ENCODE data around the gene IFT27. TPM values are rescaled to one million over a fixed set of nuclear protein-coding genes. Genes with fewer than 3 reads are reported as not detected.

IFT27 gene
- total and polyA plus RNA-seq, 4 donors = 18.9 to 51.1 (median 26.4) TPM

DNA sequence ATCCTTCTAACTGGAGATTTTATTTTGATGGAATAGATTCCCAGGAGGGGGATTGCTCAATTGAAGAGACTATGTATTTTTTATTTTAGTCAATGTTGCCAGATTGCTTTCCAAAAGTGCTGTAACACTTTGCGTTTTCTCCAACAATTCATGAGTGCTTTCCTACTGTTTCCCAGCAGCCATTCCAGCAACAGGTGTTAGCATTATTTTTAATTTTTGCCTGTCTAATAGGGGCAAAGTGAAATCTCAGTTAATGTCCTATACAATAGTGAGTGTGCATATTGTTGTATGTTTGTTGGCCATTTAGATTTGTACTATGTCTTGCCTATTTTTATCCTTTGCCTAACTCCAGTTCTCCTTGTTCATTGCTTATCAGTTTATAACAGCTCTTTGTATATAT, 60.3 kb downstream of the IFT27 start:
- ATAC-seq (ENCODE audit: insufficient read depth, low FRiP score) = no peak

DNA sequence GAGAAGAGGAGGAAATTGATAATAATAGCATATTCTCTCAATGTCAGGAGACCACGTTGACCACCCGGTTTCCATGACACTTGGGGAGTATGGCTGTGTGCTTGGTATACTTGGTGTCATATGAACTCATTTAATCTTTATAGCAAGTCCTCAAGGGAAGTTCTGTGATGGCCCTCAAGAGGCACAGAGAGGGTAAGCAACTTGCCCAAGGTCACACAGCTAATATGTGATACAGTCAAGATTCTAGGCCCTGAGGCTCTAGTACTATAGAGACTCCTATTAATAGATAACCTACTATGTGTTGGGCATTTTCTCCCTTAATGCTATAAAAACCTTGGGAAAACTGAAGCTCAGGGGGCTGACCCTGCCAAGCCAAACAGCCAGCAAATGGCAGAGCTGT, 61.8 kb downstream of the IFT27 start:
- H3K27me3 ChIP-seq (ENCODE audit: control insufficient read depth in 3 of 3, insufficient read depth in 3 of 3, low read length in 2 of 3) = peaks cover 0 to 9% (median 0%) of the 10 kb centered on the region in 3 donors
- ATAC-seq (ENCODE audit: insufficient read depth, low FRiP score) (no peak), DNase-seq (no peak)
- H3K36me3 ChIP-seq (ENCODE audit: control insufficient read depth in 4 of 4, insufficient read depth in 4 of 4, low read length in 4 of 4) = no peaks in the 10 kb centered on the region
- TF ChIP-seq CTCF (IDR thresholded peaks at IDR 0.05; ENCODE audit: control extremely low read depth, extremely low read depth) = no peak
- no peak overlapping the region for H3K9ac ChIP-seq (ENCODE audit: insufficient read depth in 1 of 2, low read length in 2 of 2)
- no peaks in the 10 kb centered on the region for H3K4me1 ChIP-seq (ENCODE audit: control insufficient read depth in 5 of 5, insufficient read depth in 5 of 5, low read length in 5 of 5)
- no peak overlapping the region for H3K27ac ChIP-seq (ENCODE audit: low read depth in 1 of 2, low read length in 1 of 2)
- peaks cover 0 to 4% (median 0%) of the 10 kb centered on the region in 4 donors for H3K9me3 ChIP-seq (ENCODE audit: control insufficient read depth in 4 of 4, insufficient read depth in 3 of 4, low read length in 3 of 4)
- WGBS, 2 donors = 62 to 65% methylated on average over 2 of the region's 2 CpGs
- no peak overlapping the region for H3K4me3 ChIP-seq

More for the DNA sequence above, 60.3 kb downstream of the IFT27 start:
- no peak overlapping the region for H3K9ac ChIP-seq (ENCODE audit: insufficient read depth in 1 of 2, low read length in 2 of 2)
- no peaks in the 10 kb centered on the region for H3K4me1 ChIP-seq (ENCODE audit: control insufficient read depth in 5 of 5, insufficient read depth in 5 of 5, low read length in 5 of 5)
- 94 to 100% methylated on average over 1 of the region's 1 CpG for WGBS, 2 donors
- no peak overlapping the region for H3K4me3 ChIP-seq
- peaks cover 0 to 8% (median 0%) of the 10 kb centered on the region in 3 donors for H3K27me3 ChIP-seq (ENCODE audit: control insufficient read depth in 3 of 3, insufficient read depth in 3 of 3, low read length in 2 of 3)
- TF ChIP-seq CTCF (IDR thresholded peaks at IDR 0.05; ENCODE audit: control extremely low read depth, extremely low read depth) = no peak
- H3K36me3 ChIP-seq (ENCODE audit: control insufficient read depth in 4 of 4, insufficient read depth in 4 of 4, low read length in 4 of 4) = no peaks in the 10 kb centered on the region
- H3K9me3 ChIP-seq (ENCODE audit: control insufficient read depth in 4 of 4, insufficient read depth in 3 of 4, low read length in 3 of 4) = peaks cover 0 to 4% (median 0%) of the 10 kb centered on the region in 4 donors
- no peak overlapping the region for H3K27ac ChIP-seq (ENCODE audit: low read depth in 1 of 2, low read length in 1 of 2)
- DNase-seq = no peak

GRCh38 chr22:36713436-36713835, 62.5 kb downstream of the IFT27 start:
- H3K9ac ChIP-seq (ENCODE audit: insufficient read depth in 1 of 2, low read length in 2 of 2) = no peak overlapping the region
- no peaks in the 10 kb centered on the region for H3K36me3 ChIP-seq (ENCODE audit: control insufficient read depth in 4 of 4, insufficient read depth in 4 of 4, low read length in 4 of 4)
- DNase-seq (no peak), ATAC-seq (ENCODE audit: insufficient read depth, low FRiP score) (no peak)
- no peak for TF ChIP-seq CTCF (IDR thresholded peaks at IDR 0.05; ENCODE audit: control extremely low read depth, extremely low read depth)
- no peaks in the 10 kb centered on the region for H3K4me1 ChIP-seq (ENCODE audit: control insufficient read depth in 5 of 5, insufficient read depth in 5 of 5, low read length in 5 of 5)
- no peak overlapping the region for H3K4me3 ChIP-seq
- WGBS, 2 donors = 65 to 73% methylated on average over 5 of the region's 5 CpGs
- H3K27ac ChIP-seq (ENCODE audit: low read depth in 1 of 2, low read length in 1 of 2) = no peak overlapping the region
- H3K9me3 ChIP-seq (ENCODE audit: control insufficient read depth in 4 of 4, insufficient read depth in 3 of 4, low read length in 3 of 4) = peaks cover 0 to 4% (median 0%) of the 10 kb centered on the region in 4 donors
- H3K27me3 ChIP-seq (ENCODE audit: control insufficient read depth in 3 of 3, insufficient read depth in 3 of 3, low read length in 2 of 3) = peaks cover 0 to 13% (median 0%) of the 10 kb centered on the region in 3 donors

Other genes starting within 250 kb of the IFT27 start
- 100 to 1,000 TPM; 123 to 221 TPM for gene EIF3D, start 247.0 kb downstream of the IFT27 start, total RNA-seq
- gene EIF3D, start 247.0 kb downstream of the IFT27 start, polyA plus RNA-seq = 100 to 1,000 TPM; 171 to 176 TPM
- gene CACNG2, start 72.4 kb downstream of the IFT27 start, total RNA-seq = not detected
- gene CACNG2, start 72.4 kb downstream of the IFT27 start, polyA plus RNA-seq = not detected
- gene PVALB, start 40.9 kb upstream of the IFT27 start, total RNA-seq = 1 to 10 TPM in 1 of 2 donors, not detected in 1; 2.4 TPM
- gene PVALB, start 40.9 kb upstream of the IFT27 start, polyA plus RNA-seq = 1 to 10 TPM in 1 of 2 donors, under 1 TPM in 1; 0.73 to 3.0 TPM
- 10 to 100 TPM; 14.1 to 41.5 TPM for gene NCF4, start 84.9 kb upstream of the IFT27 start, total RNA-seq
- 100 to 1,000 TPM in 1 of 2 donors, 10 to 100 TPM in 1; 38.5 to 113 TPM for gene NCF4, start 84.9 kb upstream of the IFT27 start, polyA plus RNA-seq
- gene CSF2RB, start 137.5 kb upstream of the IFT27 start, total RNA-seq = 10 to 100 TPM; 14.3 to 26.8 TPM
- gene CSF2RB, start 137.5 kb upstream of the IFT27 start, polyA plus RNA-seq = 10 to 100 TPM in 1 of 2 donors, 1 to 10 TPM in 1; 6.6 to 72.8 TPM
- gene TST, start 243.3 kb upstream of the IFT27 start, total RNA-seq = 10 to 100 TPM; 30.2 to 63.7 TPM
- 100 to 1,000 TPM in 1 of 2 donors, 10 to 100 TPM in 1; 49.8 to 107 TPM for gene TST, start 243.3 kb upstream of the IFT27 start, polyA plus RNA-seq
- 10 to 100 TPM; 59.2 to 72.6 TPM for gene MPST, start 243.6 kb upstream of the IFT27 start, total RNA-seq
- gene MPST, start 243.6 kb upstream of the IFT27 start, polyA plus RNA-seq = 100 to 1,000 TPM in 1 of 2 donors, 10 to 100 TPM in 1; 70.7 to 247 TPM